Measurements from ENCODE around the gene RFWD3. TPM values are rescaled to one million over a fixed set of nuclear protein-coding genes. Genes with fewer than 3 reads are reported as not detected.

Gene RFWD3
- total RNA-seq, 1 donor from 2014 or later = 55.7 TPM

DNA sequence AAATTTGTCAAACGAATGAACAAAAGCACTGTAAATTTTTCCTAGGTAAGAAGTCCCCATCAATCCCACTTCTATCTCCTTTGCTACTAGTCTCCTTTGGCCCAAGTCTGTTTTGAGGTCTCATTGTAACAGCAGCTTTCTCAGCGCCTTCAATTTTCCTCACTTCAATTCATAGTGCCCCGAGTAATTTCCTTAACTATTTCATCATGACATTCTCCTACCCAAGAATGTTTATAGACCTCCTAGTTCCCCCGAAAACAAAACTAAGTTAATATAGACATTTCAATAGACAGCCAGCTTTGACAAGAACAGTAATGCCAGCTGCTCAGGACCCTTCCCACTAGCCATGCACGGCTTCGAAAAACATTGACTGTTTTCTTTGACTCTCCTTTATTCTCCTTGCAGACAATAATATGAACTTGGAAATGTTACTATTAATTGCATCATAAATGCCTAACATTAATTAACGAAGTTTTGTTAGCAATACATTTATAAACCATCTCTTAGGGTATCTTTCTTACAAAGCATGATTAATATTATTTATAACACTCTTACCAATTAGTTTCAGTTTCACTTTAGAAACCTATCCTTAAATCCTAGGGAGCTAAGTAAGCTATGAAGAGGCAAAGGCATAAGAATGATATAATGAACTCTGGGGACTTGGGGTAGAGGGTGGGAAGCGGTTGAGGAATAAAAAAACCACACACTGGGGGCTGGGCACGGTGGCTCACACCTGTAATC is 82.6 kb downstream of the RFWD3 start:
- Histone ChIP-seq H4K20me1 (ENCODE audit: low read depth) (peaks cover 43% of the 10 kb centered on the region), H3K36me3 (no peaks in the 10 kb centered on the region), H3K4me2 (no peak overlapping the region), H3K27me3 (no peaks in the 10 kb centered on the region), H3K27ac (no peak overlapping the region), H3K4me1 (no peaks in the 10 kb centered on the region), H3K9ac (no peak overlapping the region), H3K79me2 (ENCODE audit: low read depth) (peaks cover 100% of the 10 kb centered on the region), H3K9me3 (ENCODE audit: low read depth) (no peaks in the 10 kb centered on the region), H3K4me3 (no peak overlapping the region), H2AFZ (replicated peaks) (no peak overlapping the region), H3F3A (ENCODE audit: low read depth) (no peaks in the 10 kb centered on the region)
- DNase-seq (ENCODE audit: low spot score) = no peak
- H3K4me1 Mint-ChIP-seq = peaks cover 5% of the 10 kb centered on the region
- TF ChIP-seq EZH2phosphoT487 (IDR thresholded peaks at IDR 0.05) (no peak), EZH2 (IDR thresholded peaks at IDR 0.05) (no peak)
- TF ChIP-seq, protein P1, sequence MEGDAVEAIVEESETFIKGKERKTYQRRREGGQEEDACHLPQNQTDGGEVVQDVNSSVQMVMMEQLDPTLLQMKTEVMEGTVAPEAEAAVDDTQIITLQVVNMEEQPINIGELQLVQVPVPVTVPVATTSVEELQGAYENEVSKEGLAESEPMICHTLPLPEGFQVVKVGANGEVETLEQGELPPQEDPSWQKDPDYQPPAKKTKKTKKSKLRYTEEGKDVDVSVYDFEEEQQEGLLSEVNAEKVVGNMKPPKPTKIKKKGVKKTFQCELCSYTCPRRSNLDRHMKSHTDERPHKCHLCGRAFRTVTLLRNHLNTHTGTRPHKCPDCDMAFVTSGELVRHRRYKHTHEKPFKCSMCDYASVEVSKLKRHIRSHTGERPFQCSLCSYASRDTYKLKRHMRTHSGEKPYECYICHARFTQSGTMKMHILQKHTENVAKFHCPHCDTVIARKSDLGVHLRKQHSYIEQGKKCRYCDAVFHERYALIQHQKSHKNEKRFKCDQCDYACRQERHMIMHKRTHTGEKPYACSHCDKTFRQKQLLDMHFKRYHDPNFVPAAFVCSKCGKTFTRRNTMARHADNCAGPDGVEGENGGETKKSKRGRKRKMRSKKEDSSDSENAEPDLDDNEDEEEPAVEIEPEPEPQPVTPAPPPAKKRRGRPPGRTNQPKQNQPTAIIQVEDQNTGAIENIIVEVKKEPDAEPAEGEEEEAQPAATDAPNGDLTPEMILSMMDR (IDR thresholded peaks at IDR 0.05) = no peak
- H3K36me3 Mint-ChIP-seq = peaks cover 21% of the 10 kb centered on the region
- no peak overlapping the region for H3K4me3 Mint-ChIP-seq
- no peaks in the 10 kb centered on the region for H3K9me3 Mint-ChIP-seq
- H3K27me3 Mint-ChIP-seq (ENCODE audit: insufficient read depth, low read depth) = no peaks in the 10 kb centered on the region
- no peak overlapping the region for H3K27ac Mint-ChIP-seq

DNA sequence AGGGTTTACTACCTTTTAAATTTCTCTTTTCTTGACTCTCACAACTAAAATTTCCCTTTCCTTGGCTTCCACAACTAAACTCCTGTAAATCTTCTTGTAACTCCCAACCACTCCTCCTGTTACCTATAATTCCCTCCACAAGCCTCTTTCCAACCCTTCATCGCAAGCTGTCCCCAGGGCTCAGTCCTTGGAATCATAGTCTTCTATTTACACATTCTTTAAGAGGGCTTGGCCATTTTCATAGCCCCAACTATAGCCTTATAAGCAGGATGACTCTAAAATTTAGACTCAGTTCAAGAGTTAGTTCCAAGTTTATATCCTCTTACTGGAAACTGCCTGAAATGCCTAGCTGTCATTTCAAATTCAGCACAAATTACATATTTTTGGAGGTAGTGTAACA is 83.7 kb downstream of the RFWD3 start:
- TF ChIP-seq EZH2phosphoT487 (IDR thresholded peaks at IDR 0.05) = no peak
- TF ChIP-seq, protein P1 (IDR thresholded peaks at IDR 0.05) = no peak
- no peak for TF ChIP-seq EZH2 (IDR thresholded peaks at IDR 0.05)
- peaks cover 13% of the 10 kb centered on the region for H3K4me1 Mint-ChIP-seq
- H3K9me3 Mint-ChIP-seq = no peaks in the 10 kb centered on the region
- H3K27ac ChIP-seq = no peak overlapping the region
- H3K27ac Mint-ChIP-seq = no peak overlapping the region
- no peaks in the 10 kb centered on the region for H3K4me1 ChIP-seq
- H3K79me2 ChIP-seq (ENCODE audit: low read depth) = peaks cover 100% of the 10 kb centered on the region
- DNase-seq (ENCODE audit: low spot score) = no peak
- H4K20me1 ChIP-seq (ENCODE audit: low read depth) = peaks cover 48% of the 10 kb centered on the region
- no peak overlapping the region for H3K4me3 Mint-ChIP-seq
- no peaks in the 10 kb centered on the region for H3K36me3 ChIP-seq
- H3F3A ChIP-seq (ENCODE audit: low read depth) = no peaks in the 10 kb centered on the region
- no peak overlapping the region for H2AFZ ChIP-seq (replicated peaks)
- peaks cover 20% of the 10 kb centered on the region for H3K36me3 Mint-ChIP-seq
- no peaks in the 10 kb centered on the region for H3K27me3 ChIP-seq
- no peak overlapping the region for H3K4me2 ChIP-seq
- no peaks in the 10 kb centered on the region for H3K27me3 Mint-ChIP-seq (ENCODE audit: insufficient read depth, low read depth)
- no peaks in the 10 kb centered on the region for H3K9me3 ChIP-seq (ENCODE audit: low read depth)
- H3K9ac ChIP-seq = no peak overlapping the region
- H3K4me3 ChIP-seq = no peak overlapping the region

DNA sequence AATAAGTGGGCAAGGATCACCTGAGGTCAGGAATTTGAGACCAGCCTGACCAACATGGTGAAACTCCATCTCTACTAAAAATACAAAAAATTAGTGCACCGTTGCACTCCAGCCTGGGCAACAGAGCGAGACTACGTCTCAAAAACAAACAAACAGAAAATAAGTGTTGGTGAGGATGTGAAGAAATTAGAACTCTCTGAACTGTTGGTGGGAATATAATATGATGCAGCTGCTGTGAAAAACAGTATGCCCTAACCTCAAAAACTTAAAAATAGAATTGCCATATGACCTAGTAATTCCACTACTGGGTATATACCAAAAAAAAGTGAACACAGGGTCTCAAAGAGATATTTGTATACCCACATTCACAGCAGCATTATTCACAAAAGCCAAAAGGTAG is 85.8 kb downstream of the RFWD3 start:
- H3K9me3 ChIP-seq (ENCODE audit: low read depth) = no peaks in the 10 kb centered on the region
- no peak overlapping the region for H3K27ac ChIP-seq
- TF ChIP-seq, protein P1 (IDR thresholded peaks at IDR 0.05) = no peak
- TF ChIP-seq EZH2phosphoT487 (IDR thresholded peaks at IDR 0.05) (no peak), EZH2 (IDR thresholded peaks at IDR 0.05) (no peak)
- H3K27me3 ChIP-seq = no peaks in the 10 kb centered on the region
- H3K4me3 ChIP-seq = no peak overlapping the region
- H3K9ac ChIP-seq = no peak overlapping the region
- no peaks in the 10 kb centered on the region for H3K36me3 ChIP-seq
- H3K4me1 ChIP-seq = no peaks in the 10 kb centered on the region
- Mint-ChIP-seq H3K27me3 (ENCODE audit: insufficient read depth, low read depth) (no peaks in the 10 kb centered on the region), H3K27ac (no peak overlapping the region), H3K4me1 (peaks cover 12% of the 10 kb centered on the region), H3K9me3 (no peaks in the 10 kb centered on the region), H3K4me3 (no peak overlapping the region), H3K36me3 (peaks cover 14% of the 10 kb centered on the region)
- no peaks in the 10 kb centered on the region for H3F3A ChIP-seq (ENCODE audit: low read depth)
- peaks cover 56% of the 10 kb centered on the region for H4K20me1 ChIP-seq (ENCODE audit: low read depth)
- DNase-seq (ENCODE audit: low spot score) = no peak
- H3K79me2 ChIP-seq (ENCODE audit: low read depth) = peaks cover 100% of the 10 kb centered on the region
- no peak overlapping the region for H2AFZ ChIP-seq (replicated peaks)
- H3K4me2 ChIP-seq = no peak overlapping the region
